SK-N-MC (cell line): Measurements from ENCODE around the gene RMI1.

ENCODE experiments used
- DNase-seq: peaks from one replicate; pipeline ENCODE4 v3.0.0-alpha.2; 2011; ENCODE audit warnings: low read depth, low spot score
- H3K27ac ChIP-seq: fragments of 200-600 bp; sonication (generic); 2 replicates; pipeline ENCODE4 v1.5.1; 2016; ENCODE audit warnings: mixed run types
- H3K36me3 ChIP-seq: fragments of 200-600 bp; sonication (generic); 2 replicates; pipeline ENCODE4 v1.6.1; 2017; ENCODE audit warnings: antibody characterized with exemption, low read length, mixed read lengths; ENCODE audit not compliant: insufficient read depth
- H3K4me3 ChIP-seq: fragments of 200-600 bp; sonication (generic); 2 replicates; pipeline ENCODE4 v1.5.1; 2016
- H3K9ac ChIP-seq: fragments of 200-600 bp; sonication (generic); 2 replicates; pipeline ENCODE4 v1.8.0; 2017; ENCODE audit warnings: mixed run types, mixed read lengths; ENCODE audit not compliant: insufficient read length
- H3K9me3 ChIP-seq: fragments of 200-600 bp; sonication (generic); 2 replicates; pipeline ENCODE4 v1.6.1; 2017; ENCODE audit warnings: low read depth, mild to moderate bottlenecking, antibody characterized with exemption, low read length, moderate library complexity, mixed read lengths
- EZH2 ChIP-seq: fragments of 200-600 bp; sonication (generic); IDR thresholded peaks from one replicate; pipeline ENCODE4 v1.6.1; 2017; ENCODE audit warnings: antibody characterized with exemption
- FOXP2 ChIP-seq: optimal IDR thresholded peaks from 2 replicates; pipeline ENCODE3; 2011; ENCODE audit warnings: mild to moderate bottlenecking, moderate library complexity; ENCODE audit not compliant: insufficient read depth; ENCODE audit errors: extremely low read length, control extremely low read depth
- POLR2AphosphoS5 ChIP-seq: IDR thresholded peaks from 2 replicates; pipeline ENCODE4 v1.6.1; 2012; ENCODE audit warnings: mild to moderate bottlenecking, low read depth, low read length, borderline replicate concordance

The RMI1 gene

DNA sequence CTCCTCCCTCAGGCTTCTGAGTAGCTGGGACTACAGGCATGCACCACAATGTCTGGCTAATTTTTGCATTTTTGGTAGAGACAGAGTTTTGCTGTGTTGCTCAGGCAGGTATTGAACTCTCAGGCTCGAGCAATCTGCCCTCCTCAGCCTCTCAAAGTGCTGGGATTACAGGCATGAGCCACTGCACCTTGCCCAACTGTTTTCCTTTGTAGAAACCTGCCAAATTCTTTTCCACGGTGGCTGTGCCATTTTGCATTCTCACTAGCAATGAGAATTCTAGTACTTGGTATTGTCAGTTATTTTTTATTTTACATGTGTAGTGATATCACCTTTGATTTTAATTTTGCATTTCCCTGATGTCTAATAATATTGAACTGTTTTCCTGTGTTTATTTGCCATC lies 7.8 kb downstream of the RMI1 start:
- H3K9me3 ChIP-seq: no peaks in the 10 kb centered on the region
- no peak overlapping the region for H3K27ac ChIP-seq
- H3K9ac ChIP-seq: no peak overlapping the region
- TF ChIP-seq FOXP2 (no peak), POLR2AphosphoS5 (no peak), EZH2 (no peak)
- H3K4me3 ChIP-seq: no peak overlapping the region
- H3K36me3 ChIP-seq: peaks cover 61% of the 10 kb centered on the region
- DNase-seq: no peak

DNA sequence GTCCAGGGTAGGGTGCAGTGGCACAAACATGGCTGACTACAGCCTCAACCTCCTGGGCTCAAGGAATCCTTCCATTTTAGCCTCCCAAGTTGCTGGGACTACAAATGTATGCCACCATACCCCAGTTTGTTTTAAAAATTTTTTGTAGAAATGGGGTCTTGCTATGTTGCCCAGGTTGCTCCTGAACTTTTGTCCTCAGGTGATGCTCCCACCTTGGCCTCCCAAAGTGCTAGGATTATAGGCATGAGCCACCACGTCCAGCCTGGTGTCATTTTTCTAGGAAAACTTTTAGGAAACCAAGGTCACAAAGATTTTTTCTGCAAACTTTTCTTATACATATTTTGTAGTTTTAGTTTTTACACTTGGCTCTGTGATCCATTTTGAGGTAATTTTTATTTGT lies 10.8 kb downstream of the RMI1 start:
- no peaks in the 10 kb centered on the region for H3K9me3 ChIP-seq
- no peak overlapping the region for H3K27ac ChIP-seq
- H3K36me3 ChIP-seq: peaks cover 67% of the 10 kb centered on the region
- H3K9ac ChIP-seq: no peak overlapping the region
- DNase-seq: no peak
- TF ChIP-seq POLR2AphosphoS5 (no peak), EZH2 (no peak), FOXP2 (no peak)
- H3K4me3 ChIP-seq: no peak overlapping the region

DNA sequence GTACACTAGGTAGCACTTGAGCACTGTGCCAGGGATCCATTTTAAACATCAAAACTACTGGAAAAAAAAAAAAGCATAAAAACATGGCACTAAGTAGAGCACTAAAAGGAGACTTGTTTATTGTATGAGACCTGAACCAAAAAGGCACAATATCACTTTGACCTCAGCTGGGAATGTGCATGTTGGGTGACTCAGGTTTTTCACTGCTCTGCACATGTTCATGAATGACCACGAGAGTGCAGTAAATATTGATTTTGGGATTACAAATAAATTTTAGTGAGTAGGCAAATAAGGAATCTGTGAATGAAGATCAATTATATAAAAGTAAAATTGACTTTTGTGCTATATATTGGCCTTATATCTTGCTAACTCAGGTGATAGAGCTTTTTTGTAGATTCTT lies 11.8 kb downstream of the RMI1 start:
- DNase-seq: no peak
- no peak overlapping the region for H3K9ac ChIP-seq
- TF ChIP-seq EZH2: no peak
- no peak for TF ChIP-seq FOXP2
- TF ChIP-seq POLR2AphosphoS5: no peak
- H3K4me3 ChIP-seq: no peak overlapping the region
- no peak overlapping the region for H3K27ac ChIP-seq
- no peaks in the 10 kb centered on the region for H3K9me3 ChIP-seq
- H3K36me3 ChIP-seq: peaks cover 64% of the 10 kb centered on the region

DNA sequence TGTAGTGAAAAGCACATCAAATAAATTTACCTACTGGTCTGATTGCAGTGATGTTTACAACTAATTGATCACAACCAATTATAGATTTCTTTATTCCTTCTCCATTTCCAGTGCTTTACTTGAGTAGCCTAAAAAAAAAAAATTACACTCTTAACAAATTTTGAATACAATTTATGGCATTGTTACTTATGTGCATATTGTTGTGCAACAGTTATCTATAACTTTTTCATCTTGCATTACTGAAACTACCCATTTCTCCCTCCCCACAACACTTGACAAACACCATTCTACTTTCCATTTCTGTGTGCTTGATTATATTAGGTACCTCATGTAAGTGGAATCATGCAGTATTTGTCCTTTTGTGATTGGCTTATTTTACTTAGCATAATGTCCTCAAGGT lies 12.3 kb downstream of the RMI1 start:
- Histone ChIP-seq H3K9ac (no peak overlapping the region), H3K27ac (no peak overlapping the region), H3K4me3 (no peak overlapping the region), H3K36me3 (peaks cover 59% of the 10 kb centered on the region), H3K9me3 (no peaks in the 10 kb centered on the region)
- no peak for DNase-seq
- TF ChIP-seq POLR2AphosphoS5: no peak
- TF ChIP-seq EZH2: no peak
- no peak for TF ChIP-seq FOXP2

DNA sequence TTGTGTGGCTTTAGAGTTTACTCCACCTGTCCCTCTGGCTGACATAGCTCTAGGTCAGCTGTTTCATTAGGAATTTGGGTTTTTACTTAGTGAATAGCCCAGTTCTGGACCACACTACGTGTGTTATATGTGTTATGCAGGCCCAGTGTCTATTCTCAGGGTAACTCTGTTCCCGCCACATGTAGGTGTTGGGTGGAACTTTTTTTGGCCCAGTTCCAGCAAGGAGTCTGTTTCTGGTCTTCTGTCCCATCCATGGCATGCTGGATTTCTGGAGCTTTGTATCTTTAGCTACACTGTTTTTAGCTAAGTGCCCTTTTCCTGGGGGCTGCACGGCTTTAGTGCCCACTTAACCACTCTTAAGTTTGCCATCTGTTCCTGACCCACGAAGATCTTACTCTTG lies 15.5 kb downstream of the RMI1 start:
- H3K36me3 ChIP-seq: peaks cover 49% of the 10 kb centered on the region
- DNase-seq: no peak
- TF ChIP-seq EZH2 (no peak), FOXP2 (no peak), POLR2AphosphoS5 (no peak)

DNA sequence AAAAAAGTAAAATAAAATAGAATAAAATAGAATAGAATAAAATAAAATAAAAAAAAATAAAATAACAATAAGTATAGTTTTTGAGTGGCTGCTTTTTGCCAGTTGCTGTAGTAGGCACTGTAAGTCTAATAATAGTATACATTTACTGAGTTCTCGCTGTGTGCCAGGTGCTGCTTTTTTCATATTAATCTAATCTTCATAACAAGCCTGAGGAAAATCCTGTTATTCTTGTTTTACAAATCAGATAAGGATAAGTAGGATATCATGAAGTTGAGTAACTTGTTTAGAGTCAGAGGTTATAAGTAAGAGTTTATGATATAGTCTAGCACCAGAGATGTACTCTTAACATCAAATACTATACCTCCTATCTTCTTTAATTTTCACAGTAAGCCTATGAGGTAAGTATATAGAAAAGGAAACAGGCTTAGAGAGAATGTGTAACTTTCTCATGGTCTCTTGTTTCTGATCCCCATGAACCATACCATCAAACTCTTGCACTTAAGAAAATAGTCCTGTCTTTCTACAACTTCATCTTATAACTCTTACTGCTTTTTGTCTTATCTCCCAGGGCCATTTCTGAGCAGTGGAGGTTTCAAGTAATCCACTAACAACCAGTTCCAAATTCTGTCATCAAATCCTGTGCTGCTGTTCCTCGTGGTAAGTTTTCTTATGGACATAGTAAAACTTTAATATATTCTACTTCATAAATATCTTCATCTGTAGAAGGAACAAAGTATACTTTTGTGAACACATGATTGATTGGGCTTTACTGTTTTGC lies 18.7 kb downstream of the RMI1 start:
- peaks cover 58% of the 10 kb centered on the region for H3K36me3 ChIP-seq
- no peak overlapping the region for H3K4me3 ChIP-seq
- DNase-seq: no peak
- no peak overlapping the region for H3K9ac ChIP-seq
- TF ChIP-seq FOXP2: no peak
- H3K9me3 ChIP-seq: no peaks in the 10 kb centered on the region
- H3K27ac ChIP-seq: no peak overlapping the region

More for the DNA sequence above, 15.5 kb downstream of the RMI1 start:
- Histone ChIP-seq H3K27ac (no peak overlapping the region), H3K9ac (no peak overlapping the region), H3K4me3 (no peak overlapping the region), H3K9me3 (no peaks in the 10 kb centered on the region)

DNA sequence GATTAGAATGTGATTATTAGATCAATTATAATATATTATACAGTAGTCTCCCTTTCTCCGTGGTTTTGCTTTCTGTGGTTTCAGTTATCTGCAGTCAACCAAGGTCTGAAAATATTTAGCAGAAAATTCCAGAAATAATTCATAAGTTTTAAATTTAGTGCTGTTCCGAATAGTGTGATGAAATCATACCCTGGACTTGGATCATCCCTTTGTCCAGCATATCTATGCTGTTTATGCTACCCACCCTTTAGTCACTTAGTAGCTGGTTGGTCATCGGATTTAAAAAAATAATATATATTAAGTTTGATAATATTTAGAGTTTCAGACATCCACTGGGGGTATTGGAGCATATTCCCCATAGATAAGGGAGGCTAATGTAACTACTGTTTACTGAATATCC lies 19.6 kb downstream of the RMI1 start:
- TF ChIP-seq POLR2AphosphoS5 (no peak), FOXP2 (no peak), EZH2 (no peak)
- H3K27ac ChIP-seq: peak overlapping the region; percentile 16; the same call in 1 of the 2 replicates
- no peak overlapping the region for H3K9ac ChIP-seq
- no peaks in the 10 kb centered on the region for H3K9me3 ChIP-seq
- no peak for DNase-seq
- peaks cover 65% of the 10 kb centered on the region for H3K36me3 ChIP-seq
- no peak overlapping the region for H3K4me3 ChIP-seq

DNA sequence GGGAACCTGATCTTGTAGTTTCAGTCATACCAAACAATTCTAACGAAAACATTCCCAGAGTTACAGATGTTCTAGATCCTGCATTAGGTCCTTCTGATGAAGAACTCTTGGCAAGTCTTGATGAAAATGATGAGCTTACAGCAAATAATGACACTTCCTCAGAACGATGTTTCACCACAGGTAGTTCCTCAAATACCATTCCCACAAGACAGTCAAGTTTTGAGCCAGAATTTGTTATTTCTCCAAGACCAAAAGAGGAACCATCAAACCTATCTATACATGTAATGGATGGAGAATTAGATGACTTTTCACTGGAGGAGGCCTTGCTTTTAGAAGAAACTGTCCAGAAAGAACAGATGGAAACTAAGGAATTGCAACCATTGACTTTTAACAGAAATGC lies 21.0 kb downstream of the RMI1 start:
- Histone ChIP-seq H3K27ac (no peak overlapping the region), H3K36me3 (peaks cover 70% of the 10 kb centered on the region), H3K9ac (no peak overlapping the region), H3K4me3 (no peak overlapping the region), H3K9me3 (no peaks in the 10 kb centered on the region)
- TF ChIP-seq POLR2AphosphoS5: no peak
- no peak for TF ChIP-seq EZH2
- no peak for TF ChIP-seq FOXP2
- DNase-seq: no peak

DNA sequence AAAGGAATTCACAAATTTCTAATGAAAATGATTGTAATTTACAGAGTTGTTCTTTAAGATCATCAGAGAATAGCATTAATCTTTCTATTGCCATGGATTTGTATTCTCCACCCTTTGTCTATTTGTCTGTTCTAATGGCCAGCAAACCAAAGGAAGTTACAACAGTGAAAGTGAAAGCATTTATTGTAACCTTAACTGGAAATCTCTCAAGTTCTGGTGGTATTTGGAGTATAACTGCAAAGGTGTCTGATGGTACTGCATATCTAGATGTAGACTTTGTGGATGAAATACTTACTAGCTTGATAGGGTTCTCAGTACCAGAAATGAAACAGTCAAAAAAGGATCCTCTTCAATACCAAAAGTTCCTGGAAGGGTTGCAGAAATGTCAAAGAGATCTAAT lies 21.7 kb downstream of the RMI1 start:
- H3K9ac ChIP-seq: no peak overlapping the region
- no peak overlapping the region for H3K4me3 ChIP-seq
- DNase-seq: no peak

More for the DNA sequence above, 21.7 kb downstream of the RMI1 start:
- H3K36me3 ChIP-seq: peaks cover 71% of the 10 kb centered on the region
- H3K27ac ChIP-seq: no peak overlapping the region
- TF ChIP-seq EZH2: no peak
- TF ChIP-seq POLR2AphosphoS5: no peak
- TF ChIP-seq FOXP2: no peak
- H3K9me3 ChIP-seq: no peaks in the 10 kb centered on the region
